HG02588 (cell line): ENCODE measurements around the gene KIRREL3.

Source experiments
- ATAC-seq: cut with Tn5 transposase; IDR thresholded peaks from one replicate; pipeline ENCODE4 v1.9.1; 2021; ENCODE audit warnings: mild to moderate bottlenecking, moderate library complexity; ENCODE audit not compliant: unreplicated experiment

The KIRREL3 gene

GRCh38 chr11:126523441-126524205 lies 476.9 kb downstream of the KIRREL3 start:
- no peak for ATAC-seq

- no peak for ATAC-seq
Observed at GRCh38 chr11:126522606-126523005, 478.0 kb downstream of the KIRREL3 start.

GRCh38 chr11:126522152-126522551 lies 478.4 kb downstream of the KIRREL3 start:
- ATAC-seq = no peak

- ATAC-seq = no peak
Observed at GRCh38 chr11:126521196-126521595, 479.4 kb downstream of the KIRREL3 start.

GRCh38 chr11:126519764-126520734 lies 480.5 kb downstream of the KIRREL3 start:
- no peak for ATAC-seq

- no peak for ATAC-seq
Observed at GRCh38 chr11:126518972-126519690, 481.4 kb downstream of the KIRREL3 start.

GRCh38 chr11:126518071-126518971 lies 482.2 kb downstream of the KIRREL3 start:
- ATAC-seq = no peak

GRCh38 chr11:126515501-126515900 lies 485.1 kb downstream of the KIRREL3 start:
- no peak for ATAC-seq

GRCh38 chr11:126514061-126514693 lies 486.4 kb downstream of the KIRREL3 start:
- ATAC-seq = no peak

GRCh38 chr11:126512741-126513715 lies 487.5 kb downstream of the KIRREL3 start:
- ATAC-seq = no peak

GRCh38 chr11:126512251-126512650 lies 488.3 kb downstream of the KIRREL3 start:
- ATAC-seq = no peak

GRCh38 chr11:126511475-126512115 lies 489.0 kb downstream of the KIRREL3 start:
- ATAC-seq = no peak

- ATAC-seq = no peak
Observed at GRCh38 chr11:126510621-126511370, 489.8 kb downstream of the KIRREL3 start.

GRCh38 chr11:126507646-126508045 lies 492.9 kb downstream of the KIRREL3 start:
- ATAC-seq = no peak

- no peak for ATAC-seq
Observed at GRCh38 chr11:126506789-126507188, 493.8 kb downstream of the KIRREL3 start.

- ATAC-seq = no peak
Observed at GRCh38 chr11:126502982-126503381, 497.6 kb downstream of the KIRREL3 start.

- ATAC-seq = no peak
Observed at GRCh38 chr11:126502159-126502558, 498.4 kb downstream of the KIRREL3 start.
